ENCODE results near the gene CMAS. TPM values are rescaled to one million over a fixed set of nuclear protein-coding genes. Genes with fewer than 3 reads are reported as not detected.

Gene CMAS
- polyA plus RNA-seq, 1 donor: 62.5 TPM

- no peak for DNase-seq
Measured at GRCh38 chr12:22105542-22105941, 59.5 kb downstream of the CMAS start.

GRCh38 chr12:22110176-22110575 is 64.2 kb downstream of the CMAS start:
- no peak for DNase-seq

Other genes with a start within 250 kb of the CMAS start
- gene ABCC9, start 104.8 kb upstream of the CMAS start, polyA plus RNA-seq (ENCODE audit: insufficient read length): 30.3 TPM

All from left kidney (tissue), 2 donors.